ENCODE results near the gene OR5M3. TPM values are rescaled to one million over a fixed set of nuclear protein-coding genes. Genes with fewer than 3 reads are reported as not detected.

Gene OR5M3
- total RNA-seq, 1 experiment from 2014 or later: not detected

DNA sequence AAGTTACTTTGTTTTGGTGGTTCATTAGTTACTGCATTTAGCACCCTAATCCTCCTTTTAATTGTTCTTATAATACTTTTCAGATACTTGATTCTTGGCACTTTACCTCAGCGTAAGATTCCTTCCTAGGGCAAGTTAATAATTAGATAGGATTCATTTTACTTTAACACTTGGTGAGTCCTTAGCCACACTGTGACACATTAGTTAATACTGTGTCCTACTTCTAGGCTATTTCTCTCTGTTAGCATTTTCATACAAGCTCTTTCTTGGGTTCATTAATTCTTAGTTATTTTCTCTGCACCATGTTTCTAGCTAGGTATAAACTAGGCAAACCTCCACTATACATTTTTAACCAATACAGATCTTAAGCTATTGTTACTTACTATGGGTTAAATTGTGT lies 16.1 kb downstream of the OR5M3 start:
- Histone ChIP-seq H3K14ac (ENCODE audit: insufficient read depth, low read length) (no peak overlapping the region), H2BK12ac (ENCODE audit: insufficient read length, low read depth, low read length) (no peak overlapping the region), H3K79me2 (ENCODE audit: insufficient read depth, low read length) (no peaks in the 10 kb centered on the region), H3K27me3 (ENCODE audit: insufficient read depth, low read length) (no peaks in the 10 kb centered on the region), H3K4ac (ENCODE audit: low read depth, low read length) (no peak overlapping the region), H4K5ac (ENCODE audit: insufficient read length, low read depth, low read length) (no peak overlapping the region), H3K9ac (ENCODE audit: extremely low read depth, insufficient read length, low read length) (no peak overlapping the region), H2BK15ac (ENCODE audit: low read depth, low read length) (no peak overlapping the region), H3T11ph (ENCODE audit: low read length) (no peak overlapping the region), H3K56ac (ENCODE audit: insufficient read length, low read depth, low read length) (no peak overlapping the region), H4K91ac (ENCODE audit: insufficient read length, low read depth, low read length) (no peak overlapping the region), H4K8ac (replicated peaks; ENCODE audit: insufficient read length, low read depth, low read length) (no peak overlapping the region), H2AK5ac (ENCODE audit: insufficient read length, low read length) (no peak overlapping the region), H3K23ac (ENCODE audit: insufficient read length, low read depth, low read length) (no peak overlapping the region), H2BK20ac (ENCODE audit: low read depth, low read length, poor library complexity, severe bottlenecking) (no peak overlapping the region), H3K4me1 (ENCODE audit: insufficient read depth, low read length) (no peaks in the 10 kb centered on the region; the same call in 1 of the 2 replicates), H3K27ac (ENCODE audit: insufficient read length, low read depth, low read length) (no peak overlapping the region), H3K18ac (ENCODE audit: insufficient read length, low read depth, low read length) (no peak overlapping the region), H3K4me2 (ENCODE audit: insufficient read depth, insufficient read length, low read length) (no peak overlapping the region), H3K9me3 (ENCODE audit: control insufficient read depth, low read depth, low read length) (peaks cover 14% of the 10 kb centered on the region), H4K20me1 (ENCODE audit: control insufficient read depth, insufficient read depth, insufficient read length) (no peaks in the 10 kb centered on the region), H2BK120ac (ENCODE audit: low read depth, low read length, poor library complexity, severe bottlenecking) (no peak overlapping the region), H2AFZ (ENCODE audit: low read length) (no peak overlapping the region), H3K23me2 (ENCODE audit: insufficient read length, low read depth, low read length, poor library complexity, severe bottlenecking) (no peaks in the 10 kb centered on the region), H3K79me1 (ENCODE audit: insufficient read depth, low read depth, low read length, poor library complexity, severe bottlenecking) (no peaks in the 10 kb centered on the region), H2BK5ac (ENCODE audit: insufficient read length, low read length) (no peak overlapping the region)
- Mint-ChIP-seq H3K4me3 (no peak overlapping the region), H3K4me1 (peaks cover 5 to 6% of the 10 kb centered on the region in 2 experiments; a peak in 3 of 4 replicates), H3K27ac (no peak overlapping the region), H3K9me3 (no peaks in the 10 kb centered on the region), H3K36me3 (ENCODE audit: insufficient read depth in 1 of 3, low read depth in 3 of 3) (no peaks in the 10 kb centered on the region), H3K27me3 (ENCODE audit: low read depth) (no peaks in the 10 kb centered on the region)
- TF ChIP-seq, protein P1, sequence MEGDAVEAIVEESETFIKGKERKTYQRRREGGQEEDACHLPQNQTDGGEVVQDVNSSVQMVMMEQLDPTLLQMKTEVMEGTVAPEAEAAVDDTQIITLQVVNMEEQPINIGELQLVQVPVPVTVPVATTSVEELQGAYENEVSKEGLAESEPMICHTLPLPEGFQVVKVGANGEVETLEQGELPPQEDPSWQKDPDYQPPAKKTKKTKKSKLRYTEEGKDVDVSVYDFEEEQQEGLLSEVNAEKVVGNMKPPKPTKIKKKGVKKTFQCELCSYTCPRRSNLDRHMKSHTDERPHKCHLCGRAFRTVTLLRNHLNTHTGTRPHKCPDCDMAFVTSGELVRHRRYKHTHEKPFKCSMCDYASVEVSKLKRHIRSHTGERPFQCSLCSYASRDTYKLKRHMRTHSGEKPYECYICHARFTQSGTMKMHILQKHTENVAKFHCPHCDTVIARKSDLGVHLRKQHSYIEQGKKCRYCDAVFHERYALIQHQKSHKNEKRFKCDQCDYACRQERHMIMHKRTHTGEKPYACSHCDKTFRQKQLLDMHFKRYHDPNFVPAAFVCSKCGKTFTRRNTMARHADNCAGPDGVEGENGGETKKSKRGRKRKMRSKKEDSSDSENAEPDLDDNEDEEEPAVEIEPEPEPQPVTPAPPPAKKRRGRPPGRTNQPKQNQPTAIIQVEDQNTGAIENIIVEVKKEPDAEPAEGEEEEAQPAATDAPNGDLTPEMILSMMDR (conservative IDR thresholded peaks at IDR 0.05): no peak
- no peak for DNase-seq
- WGBS (ENCODE audit: extremely low coverage, insufficient read length, low lambda C conversion rate): no CpG with 5 or more reads among the region's 1 CpG

All from H9 (cell line).